GM04504 (cell line): ENCODE results near the gene HACD3.
"Not testable (repeated sequence)": the region's sequence is repeated elsewhere in the genome, so short reads cannot be mapped to it uniquely, and the experiment has no call there.

Experiments used
- DNase-seq: peaks from one replicate; pipeline ENCODE4 v3.0.0-alpha.2; 2012; ENCODE audit warnings: low read depth

HACD3 gene

GRCh38 chr15:65603559-65603958 lies 73.3 kb downstream of the HACD3 start:
- no peak for DNase-seq

- DNase-seq: peak; percentile 91
Observed at GRCh38 chr15:65610871-65611718, 80.8 kb downstream of the HACD3 start, which contains the start of gene INTS14. INTS14 (minus strand) TSS chr15:65611131; CDS start chr15:65607380, 3,751 bp downstream.

- DNase-seq: no peak
Observed at GRCh38 chr15:65611888-65612615, 81.8 kb downstream of the HACD3 start.

GRCh38 chr15:65612616-65612946 lies 82.3 kb downstream of the HACD3 start:
- DNase-seq: no peak

- DNase-seq: no peak
Observed at GRCh38 chr15:65612949-65613744, 82.9 kb downstream of the HACD3 start.

GRCh38 chr15:65615887-65616286 lies 85.6 kb downstream of the HACD3 start:
- not testable (repeated sequence) for DNase-seq

GRCh38 chr15:65618560-65619109 lies 88.4 kb downstream of the HACD3 start:
- DNase-seq: no peak

- DNase-seq: no peak
Observed at GRCh38 chr15:65619626-65620290, 89.5 kb downstream of the HACD3 start.

- no peak for DNase-seq
Observed at GRCh38 chr15:65620833-65621232, 90.6 kb downstream of the HACD3 start.

- DNase-seq: no peak
Observed at GRCh38 chr15:65621638-65622037, 91.4 kb downstream of the HACD3 start, which contains the start of gene SLC24A1. SLC24A1 (plus strand) TSS chr15:65621938; CDS start chr15:65624081, 2,143 bp downstream.

- DNase-seq: no peak
Observed at GRCh38 chr15:65623103-65623502, 92.8 kb downstream of the HACD3 start.

- DNase-seq: no peak
Observed at GRCh38 chr15:65626856-65627255, 96.6 kb downstream of the HACD3 start.
